HCEC 1CT (cell line): ENCODE measurements around the gene LRP5.
"Not testable (repeated sequence)": the region's sequence is repeated elsewhere in the genome, so short reads cannot be mapped to it uniquely, and the experiment has no call there.

ENCODE experiments used
- DNase-seq: peaks from one replicate; pipeline ENCODE4 v3.0.0-alpha.2; 2017

LRP5 gene

DNA sequence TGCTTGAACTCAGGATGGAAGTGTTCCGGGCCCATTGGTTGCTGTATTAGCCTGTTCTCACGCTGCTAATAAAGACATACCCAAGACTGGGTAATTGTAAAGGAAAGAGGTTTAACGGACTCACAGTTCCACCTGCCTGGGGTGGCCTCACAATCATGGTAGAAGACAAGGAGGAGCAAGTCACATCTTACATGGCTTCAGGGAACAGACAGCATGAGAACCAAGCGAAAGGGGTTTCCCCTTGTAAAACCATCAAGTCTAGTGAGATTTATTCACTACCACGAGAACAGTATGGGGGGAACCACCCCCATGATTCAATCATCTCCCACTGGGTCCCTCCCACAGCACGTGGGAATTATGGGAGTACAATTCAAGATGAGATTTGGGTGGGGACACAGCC is 135.5 kb downstream of the LRP5 start:
- not testable (repeated sequence) for DNase-seq

DNA sequence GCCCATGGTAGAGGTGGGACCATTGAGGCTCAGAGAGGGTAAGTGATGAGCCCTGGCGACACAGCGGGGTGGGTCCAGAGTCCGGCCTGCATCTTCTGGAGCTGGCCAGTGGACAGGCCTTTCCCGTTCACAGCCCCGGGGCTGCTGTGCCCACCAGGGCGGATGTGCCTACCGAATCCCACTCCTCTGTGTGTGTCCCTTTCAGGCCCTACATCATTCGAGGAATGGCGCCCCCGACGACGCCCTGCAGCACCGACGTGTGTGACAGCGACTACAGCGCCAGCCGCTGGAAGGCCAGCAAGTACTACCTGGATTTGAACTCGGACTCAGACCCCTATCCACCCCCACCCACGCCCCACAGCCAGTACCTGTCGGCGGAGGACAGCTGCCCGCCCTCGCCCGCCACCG is 136.2 kb downstream of the LRP5 start:
- DNase-seq, result no peak

DNA sequence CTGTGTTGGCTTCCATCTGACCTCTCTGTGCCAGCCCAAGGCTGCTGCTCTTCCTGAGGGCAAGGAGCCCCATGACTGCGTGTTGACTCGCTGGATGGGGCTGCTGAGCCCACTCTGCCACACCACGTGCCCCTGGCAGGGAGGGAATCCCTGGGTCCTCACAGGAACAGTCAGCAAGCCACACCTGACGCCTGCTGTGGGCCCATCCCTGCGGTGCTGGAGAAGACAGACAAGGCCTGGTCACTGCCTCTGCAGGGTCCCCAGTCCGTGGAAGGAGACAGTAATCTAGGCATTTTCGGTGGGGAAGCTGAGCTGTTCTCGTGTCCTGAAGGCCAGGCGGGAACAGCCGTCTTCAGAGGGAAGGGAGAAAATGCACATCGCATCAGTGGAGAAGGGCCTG is 137.6 kb downstream of the LRP5 start:
- no peak for DNase-seq

DNA sequence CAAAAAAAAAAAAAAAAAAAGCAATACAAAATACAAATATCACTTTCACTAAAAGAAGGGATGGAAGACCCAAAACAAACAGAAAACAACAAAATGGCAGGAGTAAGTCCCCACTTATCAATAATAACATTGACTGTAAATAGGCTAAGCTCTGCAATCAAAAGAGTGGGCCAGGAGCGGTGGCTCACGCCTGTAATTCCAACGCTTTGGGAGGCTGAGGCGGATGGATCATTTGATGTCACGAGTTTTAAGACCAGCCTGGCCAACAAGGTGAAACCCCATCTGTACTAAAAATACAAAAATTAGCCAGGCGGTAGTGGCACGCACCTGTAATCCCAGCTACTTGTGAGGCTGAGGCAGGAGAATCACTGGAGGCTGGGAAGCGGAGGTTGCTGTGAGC is 138.3 kb downstream of the LRP5 start:
- no peak for DNase-seq

- no peak for DNase-seq
These were observed 142.4 kb downstream of the LRP5 start for GRCh38 chr11:68454767-68455166.

GRCh38 chr11:68455485-68455884 is 143.1 kb downstream of the LRP5 start:
- no peak for DNase-seq

DNA sequence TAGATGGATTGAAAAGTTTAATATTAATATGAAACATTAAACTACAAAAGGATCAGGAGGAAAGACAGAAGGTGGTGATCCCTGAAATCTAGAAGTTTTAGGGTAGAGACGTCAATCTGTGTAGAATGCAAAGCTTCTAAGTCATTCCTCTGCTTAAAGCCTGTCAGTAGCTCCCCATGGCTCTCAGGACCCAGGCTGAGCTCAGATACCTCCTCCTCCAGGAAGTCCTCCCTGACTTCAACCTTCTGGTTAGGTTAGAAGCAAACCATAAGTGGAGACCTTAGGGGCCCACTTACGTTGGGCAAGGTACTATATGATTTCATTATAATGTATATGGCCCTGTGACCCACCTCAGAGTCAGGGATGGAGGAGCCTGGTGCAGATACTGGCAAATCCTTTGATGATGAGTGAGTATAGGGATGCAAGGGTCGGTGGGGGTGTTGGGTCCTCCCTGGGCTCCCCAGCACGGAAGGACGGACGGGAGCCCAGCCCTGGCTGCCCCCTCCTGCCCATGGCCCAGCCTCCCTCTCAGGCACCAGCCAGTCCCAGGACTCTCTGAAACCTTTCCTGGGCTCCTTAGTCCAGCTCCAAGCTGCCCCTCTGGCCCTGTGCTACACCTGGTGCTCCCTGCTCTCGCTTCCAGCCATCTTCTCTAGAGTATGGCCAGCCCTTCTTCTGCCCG is 145.0 kb downstream of the LRP5 start:
- DNase-seq, result no peak

GRCh38 chr11:68457898-68458249 is 145.5 kb downstream of the LRP5 start:
- DNase-seq, result no peak

DNA sequence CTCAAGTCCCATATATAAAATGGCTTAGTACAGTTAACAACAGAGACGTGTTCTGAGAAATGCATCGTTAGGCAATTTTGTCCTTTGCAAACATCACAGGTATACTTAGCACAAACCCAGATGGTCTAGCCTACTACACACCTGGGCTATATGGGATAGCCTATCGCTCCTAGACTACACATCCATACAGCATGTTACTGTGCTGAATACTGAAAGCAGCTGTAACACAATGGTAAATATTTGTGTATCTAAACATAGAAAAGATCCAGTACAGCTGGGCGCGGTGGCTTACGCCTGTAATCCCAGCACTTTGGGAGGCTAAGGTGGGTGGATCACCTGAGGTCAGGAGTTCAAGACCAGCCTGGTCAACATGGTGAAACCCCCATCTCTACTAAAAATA is 145.9 kb downstream of the LRP5 start:
- not testable (repeated sequence) for DNase-seq

- peak; percentile 98 for DNase-seq
These were observed 147.7 kb downstream of the LRP5 start for GRCh38 chr11:68459886-68460740.

DNA sequence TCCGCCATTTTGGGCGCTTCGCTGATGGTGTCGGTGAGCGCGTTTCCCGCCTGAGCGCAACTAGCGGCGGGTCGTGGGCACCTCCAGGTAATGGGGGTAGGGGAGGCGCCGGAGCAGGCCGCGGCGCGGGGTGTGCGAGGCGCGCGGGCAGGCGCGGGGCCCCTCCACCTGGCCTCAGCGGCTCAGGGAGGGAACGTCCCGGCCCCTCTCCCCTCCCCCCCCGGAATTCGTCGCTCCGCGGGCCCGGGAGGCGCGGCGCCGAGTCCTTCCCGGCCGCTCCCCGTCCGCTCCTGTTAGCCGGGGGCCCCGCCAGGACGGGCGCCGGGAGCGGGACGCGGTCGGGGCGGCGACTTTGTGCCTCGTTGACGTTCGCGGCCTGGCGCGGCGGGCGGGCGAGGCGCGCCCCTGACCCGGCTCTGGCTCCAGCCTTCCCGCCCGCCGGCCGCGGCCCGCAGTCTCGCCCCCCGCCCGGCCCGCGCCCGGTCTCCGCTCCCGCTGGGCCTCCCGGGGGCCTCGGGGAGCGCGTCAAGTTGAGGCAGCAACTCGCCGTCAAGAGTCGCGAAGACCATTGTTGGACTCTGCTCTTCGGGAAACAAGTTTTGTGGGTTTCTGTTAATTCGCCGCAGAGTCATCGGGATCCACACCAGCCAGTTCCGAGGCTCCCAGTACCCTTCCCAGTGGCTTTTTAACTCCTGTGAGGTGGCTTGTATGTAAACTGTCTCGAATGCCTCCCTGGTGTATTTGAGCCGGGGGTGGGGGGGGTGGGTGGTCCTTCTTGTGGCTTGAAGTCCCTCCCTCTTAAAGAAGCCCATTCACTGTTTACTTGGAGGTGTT is 148.6 kb downstream of the LRP5 start, which contains the start of gene PPP6R3:
TSS of gene PPP6R3 (plus strand) at position 12 of the 834 bp plus-strand sequence. CDS start 76,913 bp downstream, outside the sequence.
- no peak for DNase-seq

GRCh38 chr11:68461575-68461917 is 149.2 kb downstream of the LRP5 start:
- DNase-seq, result no peak

GRCh38 chr11:68463714-68464113 is 151.3 kb downstream of the LRP5 start:
- no peak for DNase-seq

DNA sequence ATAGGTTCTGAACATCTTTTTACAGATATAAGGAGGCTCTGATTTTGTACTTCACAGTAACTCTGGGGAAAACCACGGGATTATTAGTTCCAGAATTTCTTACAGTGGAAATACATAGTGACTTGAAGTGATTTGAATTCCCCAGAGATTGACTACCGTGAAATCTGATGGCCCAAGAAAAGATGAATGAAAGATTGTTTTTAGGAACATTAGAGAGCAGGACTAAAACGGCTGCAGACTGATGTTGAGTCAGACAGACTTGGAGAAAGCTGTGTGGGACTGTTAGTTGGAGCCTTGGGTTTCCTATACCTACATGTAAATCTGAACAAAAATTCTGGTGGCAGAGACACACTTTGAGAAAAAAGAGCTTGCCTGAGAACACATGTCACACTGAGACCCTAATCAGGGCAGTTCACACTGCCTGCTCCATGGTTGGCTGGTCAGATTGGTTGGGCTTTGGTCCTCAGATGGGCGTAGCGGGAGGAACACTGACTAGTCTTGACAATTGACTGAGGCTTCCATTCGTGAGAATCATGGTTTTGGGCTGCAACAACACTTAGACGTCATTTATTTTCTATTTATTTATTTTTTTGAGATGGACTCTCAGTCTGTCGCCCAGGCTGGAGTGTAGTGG is 154.9 kb downstream of the LRP5 start:
- no peak for DNase-seq

DNA sequence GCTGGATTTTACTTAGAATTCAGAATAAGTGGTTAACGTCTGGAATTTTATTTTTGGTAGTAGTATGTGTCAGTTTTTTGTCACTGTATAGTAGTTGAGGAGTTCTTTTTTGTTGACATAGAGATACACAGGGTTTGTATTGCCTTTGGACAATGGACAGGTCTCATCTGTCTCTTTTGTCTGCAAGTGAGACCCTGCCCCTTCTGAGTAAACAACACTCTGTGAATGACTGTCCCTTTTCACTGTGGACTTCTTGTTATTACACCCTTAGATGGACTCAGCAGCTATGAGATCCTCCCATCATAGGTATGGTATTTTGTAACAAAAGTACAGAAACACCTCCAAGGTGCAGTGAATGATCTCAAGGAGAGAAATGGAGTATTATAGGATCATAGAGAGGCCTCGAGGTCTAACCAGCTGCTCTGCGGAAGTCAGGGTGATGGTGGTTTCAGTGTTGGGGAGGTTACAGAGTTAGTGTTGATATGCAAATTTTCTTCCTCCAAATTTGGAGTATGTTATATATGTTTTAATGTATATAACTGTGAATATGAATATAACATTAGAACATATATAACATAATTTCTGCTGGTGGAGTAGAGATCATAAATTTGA is 155.9 kb downstream of the LRP5 start:
- DNase-seq, result no peak

GRCh38 chr11:68469122-68469521 is 156.7 kb downstream of the LRP5 start:
- no peak for DNase-seq

DNA sequence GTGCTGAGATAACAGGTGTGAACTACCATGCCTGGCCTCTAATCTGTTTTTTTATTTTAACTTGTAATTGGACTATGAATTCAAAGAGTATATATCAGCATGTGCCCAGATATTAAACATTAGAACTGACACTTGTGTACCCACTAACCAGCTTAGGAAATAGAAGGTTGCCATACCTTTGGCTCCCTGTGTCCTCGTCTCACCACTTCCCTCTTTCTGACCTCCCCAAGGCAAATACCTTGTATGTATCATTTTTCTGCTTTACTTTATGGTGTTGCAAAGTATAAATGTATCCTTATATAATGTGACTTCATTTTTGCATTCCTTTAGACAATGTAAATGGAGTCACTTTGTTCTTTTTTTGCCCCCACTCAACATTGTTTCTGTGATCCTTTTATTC is 157.3 kb downstream of the LRP5 start:
- DNase-seq, result no peak

GRCh38 chr11:68470304-68470811 is 158.0 kb downstream of the LRP5 start:
- no peak for DNase-seq

GRCh38 chr11:68471360-68472340 is 159.3 kb downstream of the LRP5 start:
- no peak for DNase-seq

DNA sequence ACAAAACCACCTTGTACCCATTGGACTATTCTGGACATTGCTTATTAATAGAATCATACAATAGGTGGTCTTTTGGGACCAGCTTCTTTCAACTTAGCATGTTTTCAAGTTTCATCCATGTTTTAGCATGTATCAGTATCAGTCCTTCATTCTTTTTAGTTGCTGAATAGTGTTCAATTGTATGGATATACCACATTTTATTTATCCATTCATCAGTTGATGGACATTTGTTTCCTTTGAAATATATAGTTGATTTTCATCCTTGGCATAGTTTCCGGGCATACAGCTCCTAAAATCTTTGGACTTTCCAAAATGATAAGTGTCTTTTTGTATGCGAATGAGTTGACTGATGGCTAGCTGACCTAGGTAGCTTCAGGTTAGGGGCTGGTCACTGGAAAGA is 160.4 kb downstream of the LRP5 start:
- DNase-seq, result no peak

- no peak for DNase-seq
These were observed 161.3 kb downstream of the LRP5 start for GRCh38 chr11:68473693-68474092.
